Measurements from ENCODE around the gene ZMIZ1.

GRCh38 chr10:79178070-79178576 lies 109.4 kb downstream of the ZMIZ1 start:
- TF ChIP-seq, protein P1, sequence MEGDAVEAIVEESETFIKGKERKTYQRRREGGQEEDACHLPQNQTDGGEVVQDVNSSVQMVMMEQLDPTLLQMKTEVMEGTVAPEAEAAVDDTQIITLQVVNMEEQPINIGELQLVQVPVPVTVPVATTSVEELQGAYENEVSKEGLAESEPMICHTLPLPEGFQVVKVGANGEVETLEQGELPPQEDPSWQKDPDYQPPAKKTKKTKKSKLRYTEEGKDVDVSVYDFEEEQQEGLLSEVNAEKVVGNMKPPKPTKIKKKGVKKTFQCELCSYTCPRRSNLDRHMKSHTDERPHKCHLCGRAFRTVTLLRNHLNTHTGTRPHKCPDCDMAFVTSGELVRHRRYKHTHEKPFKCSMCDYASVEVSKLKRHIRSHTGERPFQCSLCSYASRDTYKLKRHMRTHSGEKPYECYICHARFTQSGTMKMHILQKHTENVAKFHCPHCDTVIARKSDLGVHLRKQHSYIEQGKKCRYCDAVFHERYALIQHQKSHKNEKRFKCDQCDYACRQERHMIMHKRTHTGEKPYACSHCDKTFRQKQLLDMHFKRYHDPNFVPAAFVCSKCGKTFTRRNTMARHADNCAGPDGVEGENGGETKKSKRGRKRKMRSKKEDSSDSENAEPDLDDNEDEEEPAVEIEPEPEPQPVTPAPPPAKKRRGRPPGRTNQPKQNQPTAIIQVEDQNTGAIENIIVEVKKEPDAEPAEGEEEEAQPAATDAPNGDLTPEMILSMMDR (conservative IDR thresholded peaks at IDR 0.05; ENCODE audit: low read depth in 2 of 2): no peak
- TF ChIP-seq REST (IDR thresholded peaks at IDR 0.05; ENCODE audit: unreplicated experiment): no peak
- TF ChIP-seq EZH2 (IDR thresholded peaks at IDR 0.05; ENCODE audit: low read depth, unreplicated experiment): no peak
- no peak for TF ChIP-seq POLR2AphosphoS5 (IDR thresholded peaks at IDR 0.05; ENCODE audit: low read depth)
- TF ChIP-seq EZH2phosphoT487 (IDR thresholded peaks at IDR 0.05; ENCODE audit: unreplicated experiment): no peak
- TF ChIP-seq JUNB (IDR thresholded peaks at IDR 0.05; ENCODE audit: unreplicated experiment): no peak
- TF ChIP-seq ZNF331 (CRISPR knock-in tag; IDR thresholded peaks at IDR 0.05; ENCODE audit: low read depth): no peak
- no peak for TF ChIP-seq NANOG (IDR thresholded peaks at IDR 0.05; ENCODE audit: borderline replicate concordance)
- TF ChIP-seq ZNF114 (CRISPR knock-in tag; IDR thresholded peaks at IDR 0.05): no peak

Measured in GM23338 (cell line).